Tibial artery (tissue), 4 donors: ENCODE measurements around the gene PARN.

Experiments used
- DNase-seq, 2 donors: peaks; one replicate each; pipeline ENCODE4 v3.0.0-alpha.2; 2019
- H3K27ac ChIP-seq, 2 donors: fragments of 200-600 bp; sonication (generic) in 1 of 2; 1 replicate in 1 of 2; 2 replicates in 1 of 2; pipeline ENCODE4 v1.5.1; 2018 to 2019; ENCODE audit warnings: mild to moderate bottlenecking in 1 of 2
- H3K27me3 ChIP-seq, 2 donors: fragments of 200-600 bp; sonication (generic) in 1 of 2; one replicate each; pipeline versions ENCODE4 v1.5.1 to v1.6.0; 2016 to 2019
- H3K36me3 ChIP-seq, 3 donors: fragments of 200-600 bp; sonication (generic) in 2 of 3; one replicate each; pipeline ENCODE4 v1.5.1; 2016 to 2019; ENCODE audit warnings: mild to moderate bottlenecking in 2 of 3
- H3K4me1 ChIP-seq, 4 donors: fragments of 200-600 bp; sonication (generic) in 2 of 4; 1 replicate in 3 of 4; 2 replicates in 1 of 4; pipeline ENCODE4 v1.5.1; 2016 to 2019
- H3K4me3 ChIP-seq, 2 donors: fragments of 200-600 bp; sonication (generic) in 1 of 2; 1 replicate in 1 of 2; 2 replicates in 1 of 2; pipeline ENCODE4 v1.5.1; 2018 to 2019; ENCODE audit warnings: mild to moderate bottlenecking in 2 of 2
- H3K9me3 ChIP-seq, 3 donors: fragments of 200-600 bp; sonication (generic) in 1 of 3; one replicate each; pipeline ENCODE4 v1.5.1; 2016 to 2019
- CTCF ChIP-seq, 2 experiments: fragments of 200-600 bp in 1 of 2; fragments of 450-650 bp in 1 of 2; IDR thresholded peaks; one replicate each; pipeline ENCODE4 v1.5.1; 2017 to 2019; ENCODE audit warnings: antibody characterized with exemption in 2 of 2, mild to moderate bottlenecking in 1 of 2, moderate library complexity in 1 of 2
- intact Hi-C: fragments of 100-400 bp; cut with DNase I; formaldehyde crosslinking; loops from one replicate; pipeline ENCODE4 v1.15.0; 2023; ENCODE audit warnings: low total_unique reads

PARN gene

GRCh38 chr16:14628806-14629611 lies 1.1 kb downstream of the PARN start:
- Histone ChIP-seq H3K4me3 (peak overlapping the region; percentile 79 to 89), H3K27me3 (no peaks in the 10 kb centered on the region), H3K9me3 (no peaks in the 10 kb centered on the region), H3K4me1 (peaks cover 0 to 36% (median 17%) of the 10 kb centered on the region in 4 donors), H3K36me3 (peaks cover 30 to 40% (median 32%) of the 10 kb centered on the region in 3 donors), H3K27ac (peak overlapping the region; percentile 88 to 90)
- TF ChIP-seq CTCF (IDR thresholded peaks at IDR 0.05): no peak
- no peak for DNase-seq
- intact Hi-C loops: loop anchor here (10.0 kb wide), 1 partner anchor 324 kb away; no protein-coding TSS in a partner anchor

DNA sequence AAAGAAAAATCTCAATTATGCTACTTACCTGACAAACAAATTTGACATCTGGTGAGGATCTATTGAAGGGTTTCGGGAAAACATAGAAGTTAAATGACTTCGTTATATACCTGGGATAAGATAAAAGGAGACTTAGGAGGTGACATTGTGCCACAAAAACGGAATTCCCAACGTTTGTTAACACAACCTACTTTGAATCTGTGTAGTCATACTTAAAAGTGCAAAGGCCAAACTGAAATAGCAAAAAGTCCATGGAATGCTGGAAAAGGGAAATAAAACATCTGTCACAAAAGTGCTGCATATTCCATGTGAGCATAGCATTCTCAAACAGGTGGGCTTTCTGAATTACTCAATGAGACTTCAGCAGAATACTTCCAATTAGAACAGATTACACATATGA lies 3.0 kb downstream of the PARN start:
- Histone ChIP-seq H3K36me3 (peaks cover 33 to 58% (median 48%) of the 10 kb centered on the region in 3 donors), H3K27me3 (no peaks in the 10 kb centered on the region), H3K9me3 (no peaks in the 10 kb centered on the region), H3K4me1 (peaks cover 0 to 29% (median 10%) of the 10 kb centered on the region in 4 donors), H3K27ac (no peak overlapping the region), H3K4me3 (no peak overlapping the region)
- DNase-seq: no peak
- no peak for TF ChIP-seq CTCF (IDR thresholded peaks at IDR 0.05)
- intact Hi-C loops: loop anchor here (10.0 kb wide), 1 partner anchor 322 kb away; no protein-coding TSS in a partner anchor

DNA sequence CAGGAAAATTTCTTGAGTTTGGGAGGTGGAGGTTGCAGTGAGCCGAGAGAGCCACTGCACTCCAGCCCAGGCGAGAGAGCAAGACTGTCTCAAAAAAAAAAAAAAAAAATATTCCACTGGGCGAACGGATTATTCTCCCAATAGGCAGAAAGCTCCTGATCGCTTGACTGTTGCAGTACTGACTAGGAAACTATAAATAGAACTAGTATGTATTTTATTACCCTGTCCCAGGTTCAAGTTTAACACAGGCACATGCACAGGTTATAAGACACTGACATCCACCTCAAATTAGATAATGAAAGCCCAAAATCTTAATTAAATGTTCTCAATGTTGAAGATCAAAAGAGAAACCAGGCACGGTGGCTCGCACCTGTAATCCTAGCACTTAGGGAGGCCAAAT lies 11.5 kb downstream of the PARN start:
- intact Hi-C loops: no loop called here
- Histone ChIP-seq H3K27ac (no peak overlapping the region), H3K9me3 (no peaks in the 10 kb centered on the region), H3K4me1 (no peaks in the 10 kb centered on the region), H3K36me3 (peaks cover 43 to 96% (median 49%) of the 10 kb centered on the region in 3 donors), H3K4me3 (no peak overlapping the region), H3K27me3 (no peaks in the 10 kb centered on the region)
- no peak for DNase-seq
- TF ChIP-seq CTCF (IDR thresholded peaks at IDR 0.05): no peak

DNA sequence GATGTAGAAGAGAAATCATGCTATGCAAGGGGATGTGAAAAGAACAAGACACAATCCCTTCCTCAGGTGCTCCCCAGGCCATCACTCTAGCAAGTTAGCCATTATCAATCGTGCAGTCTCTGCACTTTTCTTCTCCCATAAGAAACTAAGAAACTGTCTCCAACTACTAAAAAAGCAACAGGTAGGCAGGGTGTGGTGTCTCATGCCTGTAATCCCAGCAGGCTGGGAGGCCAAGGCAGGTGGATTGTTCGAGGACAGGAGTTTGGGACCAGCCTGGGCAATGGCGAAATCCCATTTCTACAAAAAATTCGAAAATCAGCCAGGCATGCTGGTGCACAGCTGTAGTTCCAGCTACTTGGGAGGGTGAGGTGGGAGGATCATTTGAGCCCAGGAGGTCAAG lies 13.8 kb downstream of the PARN start:
- peaks cover 38 to 93% (median 44%) of the 10 kb centered on the region in 3 donors for H3K36me3 ChIP-seq
- intact Hi-C loops: no loop called here
- no peaks in the 10 kb centered on the region for H3K27me3 ChIP-seq
- no peak for DNase-seq
- TF ChIP-seq CTCF (IDR thresholded peaks at IDR 0.05): no peak
- H3K27ac ChIP-seq: no peak overlapping the region
- no peak overlapping the region for H3K4me3 ChIP-seq
- H3K4me1 ChIP-seq: no peaks in the 10 kb centered on the region
- H3K9me3 ChIP-seq: no peaks in the 10 kb centered on the region

GRCh38 chr16:14613991-14614390 lies 16.1 kb downstream of the PARN start:
- H3K36me3 ChIP-seq: peaks cover 59 to 96% (median 60%) of the 10 kb centered on the region in 3 donors

More at GRCh38 chr16:14613991-14614390, 16.1 kb downstream of the PARN start:
- no peak overlapping the region for H3K4me3 ChIP-seq
- no peaks in the 10 kb centered on the region for H3K27me3 ChIP-seq
- H3K4me1 ChIP-seq: no peaks in the 10 kb centered on the region
- no peak for TF ChIP-seq CTCF (IDR thresholded peaks at IDR 0.05)
- H3K27ac ChIP-seq: no peak overlapping the region
- H3K9me3 ChIP-seq: no peaks in the 10 kb centered on the region
- intact Hi-C loops: no loop called here
- no peak for DNase-seq
